ENCODE measurements around the gene SLC18A2. TPM values are rescaled to one million over a fixed set of nuclear protein-coding genes. Genes with fewer than 3 reads are reported as not detected.

The SLC18A2 gene
- total RNA-seq, 1 donor from 2014 or later: 1.5 TPM

DNA sequence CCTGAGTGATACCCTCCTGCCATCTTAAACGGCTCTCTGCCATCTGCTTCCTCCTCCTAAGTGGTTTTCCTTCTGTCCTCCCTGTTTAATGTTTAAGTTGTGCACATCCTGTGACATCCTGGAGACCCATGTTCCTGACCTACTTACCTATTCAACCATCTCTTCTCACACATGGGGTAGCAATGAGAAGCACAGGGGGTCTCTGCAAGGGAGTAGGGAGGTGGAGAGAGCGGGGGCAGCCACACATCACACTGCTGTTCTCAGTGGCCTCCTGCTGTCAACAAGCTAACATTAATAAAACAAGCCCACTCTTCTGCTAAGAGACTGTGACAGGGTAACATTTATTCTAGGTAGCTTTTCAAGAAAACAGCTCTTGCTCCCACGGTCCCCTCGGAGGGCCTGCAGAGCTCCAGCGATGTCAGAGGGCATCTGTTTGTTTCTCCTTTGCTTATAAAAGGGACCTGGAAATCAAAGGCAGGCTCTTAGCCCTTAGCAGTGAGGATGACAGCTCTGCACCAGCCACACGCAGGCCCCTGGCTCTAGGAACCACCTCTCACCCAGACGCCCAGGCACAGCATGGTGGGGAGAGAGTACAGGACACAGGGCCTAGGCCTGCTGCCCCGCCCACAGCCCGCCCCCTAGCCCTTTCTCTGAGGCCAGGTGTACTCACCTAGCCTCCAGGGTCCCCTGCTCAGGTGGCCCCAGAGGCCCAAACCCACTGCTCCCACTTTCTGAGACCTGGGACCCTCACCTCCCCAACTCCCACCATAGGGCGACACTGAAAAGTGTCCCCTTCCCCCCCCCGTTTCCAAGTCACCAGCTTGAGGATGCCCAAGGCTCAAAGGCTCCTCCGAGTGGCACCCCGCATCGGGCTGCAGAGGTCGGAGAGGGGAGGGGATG is 943 bp upstream of the SLC18A2 start:
- no peaks in the 10 kb centered on the region for H3K36me3 ChIP-seq (ENCODE audit: control insufficient read depth, insufficient read depth, low read length)
- H3K4me3 ChIP-seq (ENCODE audit: low read depth, low read length): no peak overlapping the region
- peaks cover 9% of the 10 kb centered on the region for H3K27me3 ChIP-seq (ENCODE audit: control insufficient read depth, insufficient read depth, low read length)
- DNase-seq (ENCODE audit: low read depth): no peak
- TF ChIP-seq, protein P1, sequence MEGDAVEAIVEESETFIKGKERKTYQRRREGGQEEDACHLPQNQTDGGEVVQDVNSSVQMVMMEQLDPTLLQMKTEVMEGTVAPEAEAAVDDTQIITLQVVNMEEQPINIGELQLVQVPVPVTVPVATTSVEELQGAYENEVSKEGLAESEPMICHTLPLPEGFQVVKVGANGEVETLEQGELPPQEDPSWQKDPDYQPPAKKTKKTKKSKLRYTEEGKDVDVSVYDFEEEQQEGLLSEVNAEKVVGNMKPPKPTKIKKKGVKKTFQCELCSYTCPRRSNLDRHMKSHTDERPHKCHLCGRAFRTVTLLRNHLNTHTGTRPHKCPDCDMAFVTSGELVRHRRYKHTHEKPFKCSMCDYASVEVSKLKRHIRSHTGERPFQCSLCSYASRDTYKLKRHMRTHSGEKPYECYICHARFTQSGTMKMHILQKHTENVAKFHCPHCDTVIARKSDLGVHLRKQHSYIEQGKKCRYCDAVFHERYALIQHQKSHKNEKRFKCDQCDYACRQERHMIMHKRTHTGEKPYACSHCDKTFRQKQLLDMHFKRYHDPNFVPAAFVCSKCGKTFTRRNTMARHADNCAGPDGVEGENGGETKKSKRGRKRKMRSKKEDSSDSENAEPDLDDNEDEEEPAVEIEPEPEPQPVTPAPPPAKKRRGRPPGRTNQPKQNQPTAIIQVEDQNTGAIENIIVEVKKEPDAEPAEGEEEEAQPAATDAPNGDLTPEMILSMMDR (IDR thresholded peaks at IDR 0.05; ENCODE audit: insufficient read depth, low read length, poor library complexity, severe bottlenecking): no peak

DNA sequence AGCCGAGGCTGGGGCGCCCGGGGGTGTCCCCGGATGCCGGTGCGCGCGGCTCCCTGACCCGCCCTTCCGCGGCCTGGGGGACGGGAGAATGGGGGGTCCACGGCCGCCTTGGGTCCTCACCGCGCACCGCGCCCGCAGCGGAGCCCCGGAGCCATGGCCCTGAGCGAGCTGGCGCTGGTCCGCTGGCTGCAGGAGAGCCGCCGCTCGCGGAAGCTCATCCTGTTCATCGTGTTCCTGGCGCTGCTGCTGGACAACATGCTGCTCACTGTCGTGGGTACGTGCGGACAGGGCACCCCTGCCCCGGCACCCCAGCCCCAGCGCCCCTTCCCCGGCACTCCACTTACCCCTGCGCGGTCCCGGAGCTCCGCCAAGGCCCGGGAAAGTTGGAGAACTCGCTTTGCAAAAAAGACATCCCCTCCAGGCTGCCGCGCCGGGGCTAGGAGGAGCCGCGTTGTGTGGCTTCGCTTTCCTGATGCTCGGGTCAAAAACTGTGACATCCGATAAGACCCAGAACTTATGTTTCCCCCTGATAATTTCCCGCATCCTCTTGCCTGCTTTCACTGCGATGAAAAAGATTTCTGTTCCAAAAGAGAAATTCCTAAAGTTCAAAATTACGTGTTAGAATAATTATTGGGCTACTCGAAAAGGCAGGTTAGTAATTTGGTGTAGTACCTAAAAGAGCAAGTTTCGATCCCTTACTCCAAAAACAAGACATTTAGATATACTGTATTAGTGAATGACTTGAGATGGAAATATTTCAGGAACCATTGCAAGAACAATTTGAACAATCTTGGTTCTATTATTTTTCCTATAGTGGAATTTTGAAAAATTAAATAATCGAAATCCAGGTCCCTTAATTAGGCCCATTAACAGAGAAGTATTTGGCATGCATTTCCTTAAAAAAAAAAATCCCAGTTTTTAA is 888 bp downstream of the SLC18A2 start:
- no peaks in the 10 kb centered on the region for H3K36me3 ChIP-seq (ENCODE audit: control insufficient read depth, insufficient read depth, low read length)
- TF ChIP-seq, protein P1 (IDR thresholded peaks at IDR 0.05; ENCODE audit: insufficient read depth, low read length, poor library complexity, severe bottlenecking): no peak
- peaks cover 9% of the 10 kb centered on the region for H3K27me3 ChIP-seq (ENCODE audit: control insufficient read depth, insufficient read depth, low read length)
- DNase-seq (ENCODE audit: low read depth): no peak
- H3K4me3 ChIP-seq (ENCODE audit: low read depth, low read length): peak overlapping the region; percentile 45

DNA sequence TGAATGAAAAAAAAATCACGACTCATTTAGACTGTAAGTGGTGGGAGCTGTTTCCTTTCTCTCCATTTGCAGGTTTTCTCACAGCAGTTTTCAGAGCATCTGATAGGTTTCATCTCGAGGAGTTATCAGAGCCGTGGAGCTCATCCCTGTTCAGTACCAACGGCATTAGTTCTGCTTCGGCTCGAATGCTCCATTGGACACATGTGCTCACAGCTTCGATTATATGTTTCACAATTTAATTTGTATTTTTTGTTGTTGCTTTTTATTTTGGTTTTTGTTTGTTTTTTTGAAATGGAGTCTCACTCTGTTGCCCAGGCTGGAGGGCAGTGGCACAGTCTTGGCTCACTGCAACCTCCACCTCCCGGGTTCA is 1.5 kb downstream of the SLC18A2 start:
- TF ChIP-seq, protein P1 (IDR thresholded peaks at IDR 0.05; ENCODE audit: insufficient read depth, low read length, poor library complexity, severe bottlenecking): no peak
- Histone ChIP-seq H3K36me3 (ENCODE audit: control insufficient read depth, insufficient read depth, low read length) (no peaks in the 10 kb centered on the region), H3K27me3 (ENCODE audit: control insufficient read depth, insufficient read depth, low read length) (peaks cover 9% of the 10 kb centered on the region), H3K4me3 (ENCODE audit: low read depth, low read length) (no peak overlapping the region)
- no peak for DNase-seq (ENCODE audit: low read depth)

DNA sequence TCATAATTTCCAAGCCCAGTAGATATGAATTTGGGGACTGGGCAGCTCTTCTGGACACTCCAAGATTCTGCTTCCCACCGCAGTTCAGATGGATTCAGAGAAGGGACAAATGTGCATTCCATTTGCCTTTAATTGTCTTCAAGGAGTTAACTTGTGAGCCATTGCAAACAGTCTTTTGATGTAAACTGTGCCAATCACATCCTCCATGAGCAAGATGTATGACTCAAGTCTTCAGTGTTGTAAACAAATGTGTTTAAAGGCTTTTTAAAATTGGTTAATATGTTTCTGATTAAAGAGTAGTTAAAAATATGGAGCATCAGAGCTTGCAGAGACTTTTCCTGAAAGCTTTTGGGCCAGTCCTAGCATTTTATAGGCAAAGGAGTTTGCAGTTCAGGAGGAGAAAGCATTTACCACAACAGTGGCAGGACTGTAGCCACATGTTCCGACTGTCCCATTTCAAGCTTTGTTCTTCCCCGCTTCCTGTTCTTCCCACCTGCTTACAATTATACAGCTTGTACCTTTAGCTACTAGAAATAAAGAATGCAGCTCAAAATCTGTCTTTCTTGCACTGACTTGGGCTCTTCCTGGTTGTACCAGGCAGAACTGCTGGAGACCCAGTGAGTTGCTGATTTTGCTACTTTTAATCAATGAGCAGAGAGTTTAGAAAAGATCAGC is 6.2 kb downstream of the SLC18A2 start:
- H3K4me3 ChIP-seq (ENCODE audit: low read depth, low read length): no peak overlapping the region
- no peaks in the 10 kb centered on the region for H3K36me3 ChIP-seq (ENCODE audit: control insufficient read depth, insufficient read depth, low read length)
- H3K27me3 ChIP-seq (ENCODE audit: control insufficient read depth, insufficient read depth, low read length): no peaks in the 10 kb centered on the region
- TF ChIP-seq, protein P1 (IDR thresholded peaks at IDR 0.05; ENCODE audit: insufficient read depth, low read length, poor library complexity, severe bottlenecking): no peak
- no peak for DNase-seq (ENCODE audit: low read depth)

DNA sequence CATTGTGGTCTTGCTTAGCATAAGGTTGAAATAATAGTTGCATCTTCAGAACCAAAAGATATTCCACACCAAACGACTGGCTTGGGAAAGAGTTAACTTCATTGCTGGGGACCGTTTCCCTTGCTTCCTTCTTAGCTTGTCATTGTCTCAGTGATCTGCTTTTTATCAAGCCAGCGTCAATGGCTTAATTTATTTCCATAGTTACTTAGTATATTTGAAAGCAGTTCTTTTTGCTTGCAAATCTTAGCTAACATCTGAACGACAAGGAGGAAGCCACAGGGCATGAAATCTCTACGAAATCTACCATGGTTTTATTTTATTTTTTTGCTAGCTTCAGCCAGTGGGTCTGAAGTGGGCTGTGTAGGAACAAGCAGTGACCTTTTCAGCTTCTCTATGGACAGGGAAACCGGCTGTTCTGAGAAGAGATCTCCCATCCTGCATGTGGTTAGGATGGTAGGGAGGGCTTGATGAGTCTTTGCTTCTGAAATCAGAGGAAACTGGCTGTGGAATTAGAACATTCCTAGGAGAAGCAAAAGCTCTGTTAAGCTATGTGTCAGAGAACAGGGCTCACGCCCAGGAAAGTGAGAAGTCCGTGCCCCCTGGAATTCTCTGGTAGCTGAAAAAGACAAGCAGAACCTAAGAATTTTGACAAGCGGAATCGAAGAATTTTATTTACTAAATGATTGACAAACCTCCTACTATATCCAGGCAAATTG is 8.0 kb downstream of the SLC18A2 start:
- H3K4me3 ChIP-seq (ENCODE audit: low read depth, low read length): no peak overlapping the region
- peak; percentile 31 for DNase-seq (ENCODE audit: low read depth)
- H3K27me3 ChIP-seq (ENCODE audit: control insufficient read depth, insufficient read depth, low read length): no peaks in the 10 kb centered on the region
- H3K36me3 ChIP-seq (ENCODE audit: control insufficient read depth, insufficient read depth, low read length): no peaks in the 10 kb centered on the region
- TF ChIP-seq, protein P1 (IDR thresholded peaks at IDR 0.05; ENCODE audit: insufficient read depth, low read length, poor library complexity, severe bottlenecking): no peak
